ENCODE results near the gene PARVA. TPM values are rescaled to one million over a fixed set of nuclear protein-coding genes. Genes with fewer than 3 reads are reported as not detected.

The PARVA gene
- total RNA-seq, 1 experiment from 2014 or later, result 22.9 TPM

DNA sequence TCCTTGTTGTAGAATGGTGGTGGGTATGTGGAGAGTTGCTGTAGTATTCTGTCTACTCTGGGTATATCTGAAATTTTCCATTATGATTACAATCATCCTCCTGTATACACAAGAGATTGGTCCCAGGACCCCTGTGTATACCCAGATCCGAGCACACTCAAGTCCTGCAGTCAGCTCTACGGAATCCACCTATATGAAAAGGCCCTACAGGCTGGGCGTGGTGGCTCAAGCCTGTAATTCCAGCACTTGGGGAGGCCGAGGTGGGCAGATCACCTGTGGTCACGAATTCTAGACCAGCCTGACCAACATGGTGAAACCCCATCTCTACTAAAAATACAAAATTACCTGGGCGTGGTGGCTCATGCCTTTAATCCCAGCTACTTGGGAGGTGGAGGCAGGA lies 17.2 kb downstream of the PARVA start:
- BruUV-seq (replicated peaks), result no TSS peak
- H3K27me3 Mint-ChIP-seq (ENCODE audit: unreplicated experiment), result no peaks in the 10 kb centered on the region
- DNase-seq, result no peak
- CTCF ChIA-PET, result no interaction called here
- peaks cover 9% of the 10 kb centered on the region for H3K9me3 Mint-ChIP-seq (ENCODE audit: low read depth, unreplicated experiment)
- intact Hi-C loops (cut with micrococcal nuclease; ENCODE audit: unreplicated experiment), result no loop called here
- H3K4me3 Mint-ChIP-seq (ENCODE audit: low read depth, unreplicated experiment), result no peak overlapping the region
- H3K36me3 Mint-ChIP-seq (ENCODE audit: insufficient read depth, unreplicated experiment), result no peaks in the 10 kb centered on the region
- no peak overlapping the region for H3K27ac Mint-ChIP-seq (ENCODE audit: unreplicated experiment)
- TF ChIP-seq, protein P1, sequence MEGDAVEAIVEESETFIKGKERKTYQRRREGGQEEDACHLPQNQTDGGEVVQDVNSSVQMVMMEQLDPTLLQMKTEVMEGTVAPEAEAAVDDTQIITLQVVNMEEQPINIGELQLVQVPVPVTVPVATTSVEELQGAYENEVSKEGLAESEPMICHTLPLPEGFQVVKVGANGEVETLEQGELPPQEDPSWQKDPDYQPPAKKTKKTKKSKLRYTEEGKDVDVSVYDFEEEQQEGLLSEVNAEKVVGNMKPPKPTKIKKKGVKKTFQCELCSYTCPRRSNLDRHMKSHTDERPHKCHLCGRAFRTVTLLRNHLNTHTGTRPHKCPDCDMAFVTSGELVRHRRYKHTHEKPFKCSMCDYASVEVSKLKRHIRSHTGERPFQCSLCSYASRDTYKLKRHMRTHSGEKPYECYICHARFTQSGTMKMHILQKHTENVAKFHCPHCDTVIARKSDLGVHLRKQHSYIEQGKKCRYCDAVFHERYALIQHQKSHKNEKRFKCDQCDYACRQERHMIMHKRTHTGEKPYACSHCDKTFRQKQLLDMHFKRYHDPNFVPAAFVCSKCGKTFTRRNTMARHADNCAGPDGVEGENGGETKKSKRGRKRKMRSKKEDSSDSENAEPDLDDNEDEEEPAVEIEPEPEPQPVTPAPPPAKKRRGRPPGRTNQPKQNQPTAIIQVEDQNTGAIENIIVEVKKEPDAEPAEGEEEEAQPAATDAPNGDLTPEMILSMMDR (IDR thresholded peaks at IDR 0.05; ENCODE audit: unreplicated experiment), result no peak
- no peaks in the 10 kb centered on the region for H3K4me1 Mint-ChIP-seq (ENCODE audit: low read depth, unreplicated experiment)

DNA sequence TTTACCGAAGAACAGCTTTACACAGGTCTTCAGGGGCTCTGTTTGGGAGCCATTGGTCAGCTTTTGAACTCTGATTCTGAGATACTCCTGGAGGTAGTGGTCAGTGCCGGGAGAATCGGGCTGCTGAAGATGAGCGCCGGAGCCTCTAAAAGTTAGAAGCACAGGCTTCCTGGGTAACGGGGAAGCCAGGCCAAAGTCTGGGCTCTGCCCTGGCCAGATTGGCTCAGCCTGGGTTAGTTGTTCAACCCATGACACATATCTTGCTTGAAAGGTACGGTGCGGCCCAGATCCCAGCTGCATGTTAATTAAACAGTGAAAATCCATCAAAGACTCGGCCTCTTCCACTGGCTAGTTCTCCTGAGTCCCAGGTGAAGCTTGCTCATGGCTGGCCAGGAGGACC lies 18.0 kb downstream of the PARVA start:
- intact Hi-C loops (cut with micrococcal nuclease; ENCODE audit: unreplicated experiment), result no loop called here
- TF ChIP-seq, protein P1 (IDR thresholded peaks at IDR 0.05; ENCODE audit: unreplicated experiment), result no peak
- CTCF ChIA-PET, result no interaction called here
- H3K4me1 Mint-ChIP-seq (ENCODE audit: low read depth, unreplicated experiment), result no peaks in the 10 kb centered on the region
- no peak overlapping the region for H3K27ac Mint-ChIP-seq (ENCODE audit: unreplicated experiment)
- no peak for DNase-seq
- H3K36me3 Mint-ChIP-seq (ENCODE audit: insufficient read depth, unreplicated experiment), result no peaks in the 10 kb centered on the region
- BruUV-seq (replicated peaks), result no TSS peak
- H3K27me3 Mint-ChIP-seq (ENCODE audit: unreplicated experiment), result no peaks in the 10 kb centered on the region
- peaks cover 9% of the 10 kb centered on the region for H3K9me3 Mint-ChIP-seq (ENCODE audit: low read depth, unreplicated experiment)
- H3K4me3 Mint-ChIP-seq (ENCODE audit: low read depth, unreplicated experiment), result no peak overlapping the region

DNA sequence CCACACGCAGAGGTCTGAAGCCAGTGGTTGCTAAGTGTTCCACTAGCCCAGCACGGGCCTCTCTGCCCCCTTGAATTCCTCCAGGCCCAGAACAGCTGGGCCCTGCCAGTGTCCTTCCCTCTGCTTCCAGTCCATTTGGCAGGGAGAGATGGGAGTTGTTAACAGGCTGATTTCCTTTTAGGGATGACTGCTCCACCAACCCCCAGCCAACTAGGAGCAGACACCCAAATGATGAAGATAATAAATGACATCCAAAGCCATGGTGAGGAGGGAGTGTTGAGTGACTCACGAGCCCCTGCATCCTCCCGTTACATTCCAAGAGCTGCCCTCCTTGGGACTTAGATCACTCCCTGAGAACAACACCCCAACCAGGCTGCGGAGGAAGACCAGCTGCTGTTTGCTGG lies 20.6 kb downstream of the PARVA start:
- TF ChIP-seq, protein P1 (IDR thresholded peaks at IDR 0.05; ENCODE audit: unreplicated experiment), result no peak
- Mint-ChIP-seq H3K27ac (ENCODE audit: unreplicated experiment) (no peak overlapping the region), H3K4me1 (ENCODE audit: low read depth, unreplicated experiment) (peaks cover 14% of the 10 kb centered on the region), H3K9me3 (ENCODE audit: low read depth, unreplicated experiment) (peaks cover 9% of the 10 kb centered on the region), H3K27me3 (ENCODE audit: unreplicated experiment) (no peaks in the 10 kb centered on the region), H3K4me3 (ENCODE audit: low read depth, unreplicated experiment) (no peak overlapping the region), H3K36me3 (ENCODE audit: insufficient read depth, unreplicated experiment) (no peaks in the 10 kb centered on the region)
- intact Hi-C loops (cut with micrococcal nuclease; ENCODE audit: unreplicated experiment), result no loop called here
- DNase-seq, result no peak
- CTCF ChIA-PET, result no interaction called here
- BruUV-seq (replicated peaks), result no TSS peak

DNA sequence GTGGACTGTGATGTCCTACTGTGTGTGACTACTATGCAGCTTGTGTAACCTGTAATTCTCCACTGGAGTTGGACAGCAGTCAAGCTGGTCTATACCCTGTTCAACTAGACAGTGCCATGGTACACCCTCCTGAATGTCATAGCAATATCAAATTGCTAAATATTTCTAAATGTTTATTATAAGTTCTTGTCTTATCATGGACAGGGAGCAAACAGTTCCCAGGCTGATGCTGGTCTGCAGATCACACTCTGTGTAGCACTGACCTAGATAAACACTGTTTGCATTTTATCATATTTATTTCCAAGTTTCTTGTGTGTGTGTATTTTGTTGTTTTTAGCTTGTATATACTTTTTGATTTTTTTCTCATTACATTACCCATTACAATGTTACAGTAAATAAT lies 22.0 kb downstream of the PARVA start:
- H3K27ac Mint-ChIP-seq (ENCODE audit: unreplicated experiment), result no peak overlapping the region
- peaks cover 27% of the 10 kb centered on the region for H3K4me1 Mint-ChIP-seq (ENCODE audit: low read depth, unreplicated experiment)
- TF ChIP-seq, protein P1 (IDR thresholded peaks at IDR 0.05; ENCODE audit: unreplicated experiment), result no peak
- DNase-seq, result no peak
- no peak overlapping the region for H3K4me3 Mint-ChIP-seq (ENCODE audit: low read depth, unreplicated experiment)
- no peaks in the 10 kb centered on the region for H3K27me3 Mint-ChIP-seq (ENCODE audit: unreplicated experiment)
- peaks cover 4% of the 10 kb centered on the region for H3K9me3 Mint-ChIP-seq (ENCODE audit: low read depth, unreplicated experiment)
- no TSS peak for BruUV-seq (replicated peaks)
- no peaks in the 10 kb centered on the region for H3K36me3 Mint-ChIP-seq (ENCODE audit: insufficient read depth, unreplicated experiment)
- CTCF ChIA-PET, result no interaction called here
- intact Hi-C loops (cut with micrococcal nuclease; ENCODE audit: unreplicated experiment), result no loop called here

DNA sequence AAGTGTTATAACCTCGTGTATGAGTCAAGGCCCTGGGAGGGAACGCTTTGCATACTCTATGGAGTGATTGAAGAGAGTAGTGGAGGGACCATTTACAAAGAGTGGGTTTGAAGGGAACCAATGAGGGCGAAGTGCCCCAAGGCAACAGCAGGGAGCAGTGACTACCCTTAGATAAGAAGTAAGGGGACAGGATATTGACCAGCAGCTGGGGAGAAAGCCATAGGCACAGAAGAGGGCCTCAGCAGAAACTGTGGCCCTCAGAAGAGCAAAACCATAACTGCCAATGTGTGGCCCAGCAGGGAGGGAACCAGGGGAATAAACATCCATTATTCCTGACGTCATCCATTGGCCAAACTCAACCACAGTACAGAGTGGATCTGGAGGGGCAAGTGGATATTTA lies 24.7 kb downstream of the PARVA start:
- Mint-ChIP-seq H3K27ac (ENCODE audit: unreplicated experiment) (no peak overlapping the region), H3K4me3 (ENCODE audit: low read depth, unreplicated experiment) (no peak overlapping the region), H3K4me1 (ENCODE audit: low read depth, unreplicated experiment) (peaks cover 27% of the 10 kb centered on the region), H3K36me3 (ENCODE audit: insufficient read depth, unreplicated experiment) (no peaks in the 10 kb centered on the region), H3K27me3 (ENCODE audit: unreplicated experiment) (no peaks in the 10 kb centered on the region), H3K9me3 (ENCODE audit: low read depth, unreplicated experiment) (no peaks in the 10 kb centered on the region)
- BruUV-seq (replicated peaks), result no TSS peak
- CTCF ChIA-PET, result no interaction called here
- TF ChIP-seq, protein P1 (IDR thresholded peaks at IDR 0.05; ENCODE audit: unreplicated experiment), result no peak
- DNase-seq, result no peak
- intact Hi-C loops (cut with micrococcal nuclease; ENCODE audit: unreplicated experiment), result no loop called here

Data from Calu3 (cell line).